Neural progenitor cell (in vitro differentiated cells): ENCODE measurements around the gene RAB36. TPM values are rescaled to one million over a fixed set of nuclear protein-coding genes. Genes with fewer than 3 reads are reported as not detected.

Experiments
- DNase-seq: peaks from one replicate; pipeline ENCODE4 v3.0.0-alpha.2; 2016; ENCODE audit warnings: low spot score
- H2AFZ ChIP-seq: fragments of 200-600 bp; sonication (generic); replicated peaks from 2 replicates; pipeline ENCODE4 v1.6.1; 2016; ENCODE audit warnings: antibody characterized with exemption
- H3F3A ChIP-seq: fragments of 200-600 bp; sonication (generic); 2 replicates; pipeline ENCODE4 v1.6.1; 2016; ENCODE audit warnings: antibody characterized with exemption, low read depth
- H3K27ac ChIP-seq: fragments of 200-600 bp; sonication (generic); 2 replicates; pipeline ENCODE4 v1.5.1; 2016; ENCODE audit warnings: mild to moderate bottlenecking
- H3K27me3 ChIP-seq: fragments of 200-600 bp; sonication (generic); 2 replicates; pipeline ENCODE4 v1.6.1; 2016; ENCODE audit warnings: mild to moderate bottlenecking, moderate library complexity
- H3K36me3 ChIP-seq: fragments of 200-600 bp; sonication (generic); 2 replicates; pipeline ENCODE4 v1.5.1; 2016
- H3K4me1 ChIP-seq: fragments of 200-600 bp; sonication (generic); 2 replicates; pipeline ENCODE4 v1.6.1; 2016; ENCODE audit warnings: mixed run types
- H3K4me2 ChIP-seq: fragments of 200-600 bp; sonication (generic); 2 replicates; pipeline ENCODE4 v1.6.1; 2016
- H3K4me3 ChIP-seq: fragments of 200-600 bp; sonication (generic); 2 replicates; pipeline ENCODE4 v1.5.1; 2016
- H3K79me2 ChIP-seq: fragments of 200-600 bp; sonication (generic); 2 replicates; pipeline ENCODE4 v1.6.1; 2016; ENCODE audit warnings: low read depth
- H3K9ac ChIP-seq: fragments of 200-600 bp; sonication (generic); 2 replicates; pipeline ENCODE4 v1.6.1; 2016
- H3K9me3 ChIP-seq: fragments of 200-600 bp; sonication (generic); 2 replicates; pipeline ENCODE4 v1.5.1; 2016; ENCODE audit warnings: low read depth
- H4K20me1 ChIP-seq: fragments of 200-600 bp; sonication (generic); 2 replicates; pipeline ENCODE4 v1.6.1; 2016; ENCODE audit warnings: low read depth
- H3K27ac Mint-ChIP-seq: 3 replicates; pipeline ENCODE4 v1.8.0; 2021; ENCODE audit warnings: mixed read lengths
- H3K27me3 Mint-ChIP-seq: 2 replicates; pipeline ENCODE4 v1.8.0; 2022; ENCODE audit warnings: low read depth, mild to moderate bottlenecking, inconsistent platforms, moderate library complexity, mixed read lengths; ENCODE audit not compliant: insufficient read depth
- H3K36me3 Mint-ChIP-seq: 3 replicates; pipeline ENCODE4 v1.8.0; 2021; ENCODE audit warnings: mixed read lengths
- H3K4me1 Mint-ChIP-seq: 3 replicates; pipeline ENCODE4 v1.8.0; 2021; ENCODE audit warnings: mixed read lengths
- H3K4me3 Mint-ChIP-seq: 3 replicates; pipeline ENCODE4 v1.8.0; 2021; ENCODE audit warnings: mild to moderate bottlenecking, moderate library complexity, mixed read lengths
- H3K9me3 Mint-ChIP-seq: 3 replicates; pipeline ENCODE4 v1.8.0; 2020; ENCODE audit warnings: mixed read lengths
- CTCF ChIP-seq: fragments of 200-600 bp; sonication (generic); IDR thresholded peaks from 2 replicates; pipeline ENCODE4 v1.5.1; 2017; ENCODE audit warnings: antibody characterized with exemption, mild to moderate bottlenecking
- EZH2 ChIP-seq: fragments of 200-600 bp; sonication (generic); IDR thresholded peaks from 2 replicates; pipeline ENCODE4 v1.6.1; 2017; ENCODE audit warnings: antibody characterized with exemption, mild to moderate bottlenecking, moderate library complexity
- EZH2phosphoT487 ChIP-seq: fragments of 200-600 bp; sonication (generic); IDR thresholded peaks from 2 replicates; pipeline ENCODE4 v1.6.1; 2017; ENCODE audit warnings: antibody characterized with exemption
- total RNA-seq: library from RNA; depleted of rRNA; stranded (reverse); fragments of >200 nt; gene quantifications from 2 replicates; pipeline ENCODE4 v1.2.3, GENCODE V29; 2015; ENCODE audit warnings: low replicate concordance

Gene RAB36
- total RNA-seq, 1 donor from 2014 or later: 2.9 TPM

GRCh38 chr22:23176645-23177027 lies 31.4 kb downstream of the RAB36 start:
- Histone ChIP-seq H3K4me3 (no peak overlapping the region), H3K27me3 (peaks cover 5% of the 10 kb centered on the region), H3K27ac (no peak overlapping the region), H3K4me2 (no peak overlapping the region), H2AFZ (no peak overlapping the region), H3F3A (peaks cover 14% of the 10 kb centered on the region), H3K9me3 (no peaks in the 10 kb centered on the region), H3K36me3 (no peaks in the 10 kb centered on the region), H3K9ac (no peak overlapping the region), H3K79me2 (peaks cover 9% of the 10 kb centered on the region), H3K4me1 (peaks cover 16% of the 10 kb centered on the region), H4K20me1 (peaks cover 11% of the 10 kb centered on the region)
- peaks cover 7% of the 10 kb centered on the region for H3K27me3 Mint-ChIP-seq
- H3K9me3 Mint-ChIP-seq: peaks cover 22% of the 10 kb centered on the region
- H3K4me1 Mint-ChIP-seq: peaks cover 22% of the 10 kb centered on the region
- peaks cover 10% of the 10 kb centered on the region for H3K36me3 Mint-ChIP-seq
- no peak for DNase-seq
- TF ChIP-seq CTCF (no peak), EZH2 (no peak), EZH2phosphoT487 (no peak)
- no peak overlapping the region for H3K27ac Mint-ChIP-seq
- no peak overlapping the region for H3K4me3 Mint-ChIP-seq

- Histone ChIP-seq H3K9me3 (no peaks in the 10 kb centered on the region), H3K9ac (no peak overlapping the region), H3K36me3 (no peaks in the 10 kb centered on the region), H3K4me1 (peaks cover 22% of the 10 kb centered on the region), H3K4me2 (no peak overlapping the region), H3K27ac (no peak overlapping the region), H3F3A (peaks cover 18% of the 10 kb centered on the region), H4K20me1 (peaks cover 17% of the 10 kb centered on the region), H3K4me3 (no peak overlapping the region), H3K27me3 (peaks cover 11% of the 10 kb centered on the region), H3K79me2 (peaks cover 15% of the 10 kb centered on the region), H2AFZ (no peak overlapping the region)
- Mint-ChIP-seq H3K4me1 (peaks cover 26% of the 10 kb centered on the region), H3K9me3 (peaks cover 22% of the 10 kb centered on the region), H3K36me3 (peaks cover 10% of the 10 kb centered on the region), H3K27ac (no peak overlapping the region), H3K4me3 (no peak overlapping the region), H3K27me3 (peaks cover 7% of the 10 kb centered on the region)
- TF ChIP-seq EZH2: no peak
- no peak for TF ChIP-seq EZH2phosphoT487
- no peak for TF ChIP-seq CTCF
- no peak for DNase-seq
Measured at GRCh38 chr22:23177197-23177596, 31.9 kb downstream of the RAB36 start.

GRCh38 chr22:23178512-23179254 lies 33.4 kb downstream of the RAB36 start:
- H3K9ac ChIP-seq: no peak overlapping the region
- H4K20me1 ChIP-seq: peaks cover 31% of the 10 kb centered on the region
- Mint-ChIP-seq H3K4me3 (peak overlapping the region; percentile 86), H3K27me3 (peaks cover 7% of the 10 kb centered on the region), H3K9me3 (peaks cover 22% of the 10 kb centered on the region), H3K27ac (peak overlapping the region; percentile 40), H3K4me1 (peaks cover 39% of the 10 kb centered on the region), H3K36me3 (peaks cover 12% of the 10 kb centered on the region)
- H3K79me2 ChIP-seq: peaks cover 26% of the 10 kb centered on the region
- H3K4me3 ChIP-seq: no peak overlapping the region
- TF ChIP-seq EZH2: no peak
- peak; percentile 94 for TF ChIP-seq CTCF
- no peaks in the 10 kb centered on the region for H3K9me3 ChIP-seq
- peaks cover 33% of the 10 kb centered on the region for H3K4me1 ChIP-seq
- DNase-seq: peak; percentile 84
- H3K36me3 ChIP-seq: no peaks in the 10 kb centered on the region
- peaks cover 33% of the 10 kb centered on the region for H3F3A ChIP-seq
- no peak overlapping the region for H3K4me2 ChIP-seq
- peaks cover 14% of the 10 kb centered on the region for H3K27me3 ChIP-seq
- no peak overlapping the region for H2AFZ ChIP-seq
- H3K27ac ChIP-seq: no peak overlapping the region
